Activated T-cell treated with anti-CD3 and anti-CD28 coated beads, Interleukin-2, amount 50 U/mL, for 72 hours (primary cell): ENCODE data around the gene PARP1. TPM values are rescaled to one million over a fixed set of nuclear protein-coding genes. Genes with fewer than 3 reads are reported as not detected.

Experiments
- ATAC-seq, 2 donors: fragments of 150-1000 bp; cut with Tn5 transposase; replicated peaks in 1 of 2; 2 replicates each; pipeline ENCODE4 v1.10.0; 2021; ENCODE audit warnings: moderate library complexity in 2 of 2, mild to moderate bottlenecking in 1 of 2
- DNase-seq, 2 donors: peaks; one replicate each; pipeline ENCODE4 v3.0.0; 2021 to 2022; ENCODE audit warnings: mixed read lengths in 1 of 2
- H3K27ac Mint-ChIP-seq: one replicate; pipeline ENCODE4 v1.8.0; 2022; ENCODE audit warnings: mild to moderate bottlenecking, moderate library complexity, mixed read lengths
- H3K27me3 Mint-ChIP-seq: one replicate; pipeline ENCODE4 v1.8.0; 2022; ENCODE audit warnings: low read depth, mixed read lengths
- H3K36me3 Mint-ChIP-seq, 2 donors: one replicate each; pipeline ENCODE4 v1.8.0; 2022; ENCODE audit warnings: mixed read lengths in 2 of 2, mild to moderate bottlenecking in 1 of 2; ENCODE audit not compliant: insufficient read depth in 2 of 2
- H3K4me1 Mint-ChIP-seq: one replicate; pipeline ENCODE4 v1.8.0; 2022; ENCODE audit warnings: low read depth, mixed read lengths
- H3K4me3 Mint-ChIP-seq, 2 donors: one replicate each; pipeline ENCODE4 v1.8.0; 2022; ENCODE audit warnings: mild to moderate bottlenecking in 2 of 2, mixed read lengths in 2 of 2, moderate library complexity in 2 of 2
- H3K9me3 Mint-ChIP-seq, 2 donors: one replicate each; pipeline ENCODE4 v1.8.0; 2022; ENCODE audit warnings: mixed read lengths in 2 of 2
- total RNA-seq, 2 donors: library from RNA; stranded (reverse); gene quantifications; one replicate each; pipeline ENCODE4 v1.2.3, GENCODE V29; 2022

Gene PARP1
- total RNA-seq, 2 donors from 2014 or later: 161 to 184 TPM

GRCh38 chr1:226397955-226398636 lies 9.8 kb downstream of the PARP1 start:
- DNase-seq: no peak
- Mint-ChIP-seq H3K27me3 (no peaks in the 10 kb centered on the region), H3K27ac (peak overlapping the region; percentile 11), H3K4me3 (no peak overlapping the region), H3K4me1 (peaks cover 34% of the 10 kb centered on the region), H3K9me3 (no peaks in the 10 kb centered on the region), H3K36me3 (peaks cover 16 to 49% of the 10 kb centered on the region in 2 donors)
- ATAC-seq: no peak

- no peak overlapping the region for H3K4me3 Mint-ChIP-seq
- H3K36me3 Mint-ChIP-seq: peaks cover 18 to 53% of the 10 kb centered on the region in 2 donors
- no peak for DNase-seq
- H3K27ac Mint-ChIP-seq: no peak overlapping the region
- no peaks in the 10 kb centered on the region for H3K27me3 Mint-ChIP-seq
- H3K4me1 Mint-ChIP-seq: peaks cover 29% of the 10 kb centered on the region
- no peak for ATAC-seq
- no peaks in the 10 kb centered on the region for H3K9me3 Mint-ChIP-seq
Measured at GRCh38 chr1:226397011-226397926, 10.6 kb downstream of the PARP1 start.

- Mint-ChIP-seq H3K4me3 (no peak overlapping the region), H3K27me3 (no peaks in the 10 kb centered on the region), H3K27ac (no peak overlapping the region), H3K4me1 (peaks cover 16% of the 10 kb centered on the region), H3K9me3 (no peaks in the 10 kb centered on the region), H3K36me3 (peaks cover 20 to 50% of the 10 kb centered on the region in 2 donors)
- ATAC-seq (no peak), DNase-seq (no peak)
Measured at GRCh38 chr1:226395753-226396152, 12.1 kb downstream of the PARP1 start.

- Mint-ChIP-seq H3K36me3 (peaks cover 13 to 40% of the 10 kb centered on the region in 2 donors), H3K9me3 (no peaks in the 10 kb centered on the region), H3K27me3 (no peaks in the 10 kb centered on the region), H3K4me3 (no peak overlapping the region), H3K4me1 (peaks cover 11% of the 10 kb centered on the region), H3K27ac (no peak overlapping the region)
- no peak for DNase-seq
- ATAC-seq: no peak
Measured at GRCh38 chr1:226394462-226394861, 13.4 kb downstream of the PARP1 start.

GRCh38 chr1:226390681-226391080 lies 17.2 kb downstream of the PARP1 start:
- Mint-ChIP-seq H3K36me3 (peaks cover 5 to 34% of the 10 kb centered on the region in 2 donors), H3K27me3 (no peaks in the 10 kb centered on the region), H3K27ac (no peak overlapping the region), H3K9me3 (no peaks in the 10 kb centered on the region), H3K4me3 (no peak overlapping the region), H3K4me1 (peaks cover 2% of the 10 kb centered on the region)
- no peak for DNase-seq
- ATAC-seq: no peak

- Mint-ChIP-seq H3K27me3 (no peaks in the 10 kb centered on the region), H3K9me3 (no peaks in the 10 kb centered on the region), H3K4me3 (no peak overlapping the region), H3K27ac (no peak overlapping the region), H3K4me1 (no peaks in the 10 kb centered on the region), H3K36me3 (peaks cover 10 to 36% of the 10 kb centered on the region in 2 donors)
- DNase-seq (no peak), ATAC-seq (no peak)
Measured at GRCh38 chr1:226388131-226388530, 19.8 kb downstream of the PARP1 start.

GRCh38 chr1:226384717-226385116 lies 23.2 kb downstream of the PARP1 start:
- H3K4me1 Mint-ChIP-seq: peaks cover 14% of the 10 kb centered on the region
- H3K4me3 Mint-ChIP-seq: no peak overlapping the region
- no peaks in the 10 kb centered on the region for H3K9me3 Mint-ChIP-seq
- ATAC-seq (no peak), DNase-seq (no peak)
- H3K27me3 Mint-ChIP-seq: no peaks in the 10 kb centered on the region
- peaks cover 8 to 45% of the 10 kb centered on the region in 2 donors for H3K36me3 Mint-ChIP-seq
- H3K27ac Mint-ChIP-seq: no peak overlapping the region

GRCh38 chr1:226384040-226384439 lies 23.9 kb downstream of the PARP1 start:
- Mint-ChIP-seq H3K27ac (no peak overlapping the region), H3K36me3 (peaks cover 8 to 49% of the 10 kb centered on the region in 2 donors), H3K4me3 (no peak overlapping the region), H3K4me1 (peaks cover 14% of the 10 kb centered on the region), H3K9me3 (no peaks in the 10 kb centered on the region), H3K27me3 (no peaks in the 10 kb centered on the region)
- ATAC-seq (no peak), DNase-seq (no peak)

- H3K4me3 Mint-ChIP-seq: no peak overlapping the region
- no peak overlapping the region for H3K27ac Mint-ChIP-seq
- ATAC-seq: no peak
Measured at GRCh38 chr1:226382030-226382429, 25.9 kb downstream of the PARP1 start.

GRCh38 chr1:226381226-226381998 lies 26.5 kb downstream of the PARP1 start:
- Mint-ChIP-seq H3K27me3 (no peaks in the 10 kb centered on the region), H3K36me3 (peaks cover 11 to 50% of the 10 kb centered on the region in 2 donors), H3K4me1 (peaks cover 14% of the 10 kb centered on the region), H3K27ac (no peak overlapping the region), H3K9me3 (no peaks in the 10 kb centered on the region), H3K4me3 (no peak overlapping the region)
- no peak for ATAC-seq
- no peak for DNase-seq

More at GRCh38 chr1:226382030-226382429, 25.9 kb downstream of the PARP1 start:
- Mint-ChIP-seq H3K9me3 (no peaks in the 10 kb centered on the region), H3K36me3 (peaks cover 11 to 48% of the 10 kb centered on the region in 2 donors), H3K4me1 (peaks cover 14% of the 10 kb centered on the region), H3K27me3 (no peaks in the 10 kb centered on the region)
- no peak for DNase-seq

GRCh38 chr1:226378071-226378470 lies 29.8 kb downstream of the PARP1 start:
- Mint-ChIP-seq H3K9me3 (no peaks in the 10 kb centered on the region), H3K4me3 (no peak overlapping the region), H3K27ac (peak overlapping the region; percentile 65), H3K27me3 (no peaks in the 10 kb centered on the region), H3K4me1 (peaks cover 14% of the 10 kb centered on the region), H3K36me3 (peaks cover 9 to 42% of the 10 kb centered on the region in 2 donors)
- DNase-seq: no peak
- ATAC-seq: no peak

GRCh38 chr1:226376300-226376699 lies 31.6 kb downstream of the PARP1 start:
- DNase-seq (no peak), ATAC-seq (no peak)
- Mint-ChIP-seq H3K4me3 (no peak overlapping the region), H3K27me3 (no peaks in the 10 kb centered on the region), H3K4me1 (peaks cover 14% of the 10 kb centered on the region), H3K36me3 (peaks cover 13 to 45% of the 10 kb centered on the region in 2 donors), H3K27ac (no peak overlapping the region), H3K9me3 (no peaks in the 10 kb centered on the region)

GRCh38 chr1:226373376-226373775 lies 34.5 kb downstream of the PARP1 start:
- no peaks in the 10 kb centered on the region for H3K9me3 Mint-ChIP-seq
- H3K36me3 Mint-ChIP-seq: peaks cover 10 to 34% of the 10 kb centered on the region in 2 donors
- no peak for ATAC-seq
- no peak for DNase-seq
- no peaks in the 10 kb centered on the region for H3K27me3 Mint-ChIP-seq
- H3K27ac Mint-ChIP-seq: no peak overlapping the region
- H3K4me1 Mint-ChIP-seq: no peaks in the 10 kb centered on the region
- H3K4me3 Mint-ChIP-seq: no peak overlapping the region
